Renal cortex interstitium (tissue), 11 donors: ENCODE measurements around the gene SYT2. TPM values are rescaled to one million over a fixed set of nuclear protein-coding genes. Genes with fewer than 3 reads are reported as not detected.
"Not testable (repeated sequence)": the region's sequence is repeated elsewhere in the genome, so short reads cannot be mapped to it uniquely, and the experiment has no call there.

Source experiments
- DNase-seq, 11 donors: peaks; one replicate each; pipeline ENCODE4 v3.0.0-alpha.2; 2013; ENCODE audit warnings: low read depth in 9 of 11, low spot score in 4 of 11; ENCODE audit errors: extremely low read depth in 1 of 11
- polyA plus RNA-seq, 3 donors: library from polyadenylated mRNA; unstranded; fragments of 120-200 nt; gene quantifications; one replicate each; pipeline ENCODE4 v1.2.1, GENCODE V29; 2013; ENCODE audit not compliant: insufficient read length in 3 of 3

The SYT2 gene
- polyA plus RNA-seq, 3 donors = 1.5 to 3.5 (median 2.9) TPM

GRCh38 chr1:202656057-202656456 is 54.2 kb downstream of the SYT2 start:
- no peak for DNase-seq

- no peak for DNase-seq
Measured at GRCh38 chr1:202654079-202654478, 56.2 kb downstream of the SYT2 start.

- no peak for DNase-seq
Measured at GRCh38 chr1:202649553-202650392, 60.5 kb downstream of the SYT2 start.

- no peak for DNase-seq
Measured at GRCh38 chr1:202648605-202649226, 61.5 kb downstream of the SYT2 start.

GRCh38 chr1:202645097-202645476 is 65.2 kb downstream of the SYT2 start:
- no peak for DNase-seq

GRCh38 chr1:202644219-202645096 is 65.8 kb downstream of the SYT2 start:
- DNase-seq = no peak

- no peak for DNase-seq
Measured at GRCh38 chr1:202643397-202644218, 66.6 kb downstream of the SYT2 start.

GRCh38 chr1:202642619-202643291 is 67.5 kb downstream of the SYT2 start:
- DNase-seq = no peak

GRCh38 chr1:202642212-202642611 is 68.0 kb downstream of the SYT2 start:
- DNase-seq = no peak

GRCh38 chr1:202639500-202639899 is 70.8 kb downstream of the SYT2 start:
- no peak for DNase-seq

- DNase-seq = not testable (repeated sequence)
Measured at GRCh38 chr1:202638701-202639305, 71.5 kb downstream of the SYT2 start.

- DNase-seq = no peak
Measured at GRCh38 chr1:202638019-202638700, 72.1 kb downstream of the SYT2 start.

- DNase-seq = not testable (repeated sequence)
Measured at GRCh38 chr1:202637321-202638018, 72.8 kb downstream of the SYT2 start.

- DNase-seq = not testable (repeated sequence)
Measured at GRCh38 chr1:202636171-202636570, 74.1 kb downstream of the SYT2 start.

- no peak for DNase-seq
Measured at GRCh38 chr1:202632241-202632640, 78.0 kb downstream of the SYT2 start.

GRCh38 chr1:202631076-202631923 is 79.0 kb downstream of the SYT2 start:
- no peak for DNase-seq
